Erythroblast (primary cell): ENCODE measurements around the gene GPR42.

Experiments
- GATA1 ChIP-seq: IDR thresholded peaks from 2 replicates; pipeline ENCODE4 v1.6.1; 2011; ENCODE audit warnings: low read depth, mild to moderate bottlenecking, control low read depth, low read length, moderate library complexity
- POLR2A ChIP-seq: IDR thresholded peaks from 2 replicates; pipeline ENCODE4 v1.6.1; 2011; ENCODE audit warnings: mild to moderate bottlenecking, low read length

DNA sequence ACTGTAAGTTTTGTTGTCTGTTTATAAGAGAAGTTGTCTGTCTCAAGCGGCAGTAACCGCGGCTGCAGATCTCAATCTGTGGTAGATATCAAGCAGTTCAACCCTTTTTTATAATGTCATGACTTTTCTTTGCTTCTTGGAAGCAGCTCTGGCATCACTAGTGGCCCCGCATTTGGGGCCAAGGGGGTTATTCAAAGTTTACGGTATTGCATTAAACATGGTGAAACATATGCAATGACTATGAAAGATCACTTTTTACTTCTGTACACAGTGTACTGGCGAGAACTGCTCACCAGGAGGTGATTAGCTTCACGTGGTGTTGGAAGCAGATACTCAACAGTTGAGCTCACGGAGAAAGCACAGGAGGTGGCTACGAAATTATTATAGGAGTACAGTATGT is 17.2 kb upstream of the GPR42 start:
- TF ChIP-seq POLR2A (no peak), GATA1 (no peak)
